Measurements from ENCODE around the gene EPX. TPM values are rescaled to one million over a fixed set of nuclear protein-coding genes. Genes with fewer than 3 reads are reported as not detected.

Gene EPX
- total and polyA plus RNA-seq, 2 donors (not counting 1 experiment from before 2014, with no cell fraction given) = not detected

DNA sequence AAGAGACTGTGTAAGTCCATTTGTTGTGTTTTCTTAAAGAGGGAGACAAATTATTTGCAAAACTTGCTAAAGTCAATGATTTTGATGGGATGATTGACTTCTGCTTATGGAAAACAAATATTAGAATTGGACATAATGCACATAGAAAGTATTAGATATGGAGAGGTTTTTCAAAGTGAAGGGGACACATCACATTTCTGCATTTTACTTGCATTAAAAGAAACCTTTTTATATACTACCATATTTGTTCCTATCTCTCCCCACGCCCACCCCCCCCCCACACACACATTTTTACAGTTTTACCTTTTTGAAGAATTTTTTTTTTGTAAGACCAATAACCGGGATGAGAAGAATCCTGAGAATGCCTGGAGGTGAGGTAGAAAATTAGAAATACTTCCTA is 34.3 kb upstream of the EPX start:
- Histone ChIP-seq H3K27me3 (ENCODE audit: control insufficient read depth, insufficient read depth, low read length) (peaks cover 15% of the 10 kb centered on the region), H3K9ac (ENCODE audit: insufficient read depth, low read length) (no peak overlapping the region), H3K27ac (ENCODE audit: insufficient read depth, low read length) (no peak overlapping the region), H3K36me3 (ENCODE audit: control insufficient read depth, insufficient read depth, low read length) (no peaks in the 10 kb centered on the region), H3K9me3 (ENCODE audit: control insufficient read depth, insufficient read depth, low read depth, low read length) (no peaks in the 10 kb centered on the region), H3K4me2 (ENCODE audit: extremely low read depth, insufficient read depth, low read length) (no peak overlapping the region), H3K4me1 (ENCODE audit: control insufficient read depth, extremely low read depth, insufficient read depth, low read length) (no peaks in the 10 kb centered on the region), H3K79me2 (ENCODE audit: control insufficient read depth, insufficient read depth, low read length) (no peaks in the 10 kb centered on the region), H3K4me3 (replicated peaks in 1 of 4; ENCODE audit: control extremely low read depth in 1 of 4, insufficient read depth in 1 of 4, low read depth in 3 of 4, low read length in 4 of 4) (no peak overlapping the region), H2AFZ (ENCODE audit: low read length) (no peak overlapping the region), H4K20me1 (ENCODE audit: control insufficient read depth, extremely low read depth, insufficient read depth, low read length) (no peaks in the 10 kb centered on the region)
- TF ChIP-seq, protein P1, sequence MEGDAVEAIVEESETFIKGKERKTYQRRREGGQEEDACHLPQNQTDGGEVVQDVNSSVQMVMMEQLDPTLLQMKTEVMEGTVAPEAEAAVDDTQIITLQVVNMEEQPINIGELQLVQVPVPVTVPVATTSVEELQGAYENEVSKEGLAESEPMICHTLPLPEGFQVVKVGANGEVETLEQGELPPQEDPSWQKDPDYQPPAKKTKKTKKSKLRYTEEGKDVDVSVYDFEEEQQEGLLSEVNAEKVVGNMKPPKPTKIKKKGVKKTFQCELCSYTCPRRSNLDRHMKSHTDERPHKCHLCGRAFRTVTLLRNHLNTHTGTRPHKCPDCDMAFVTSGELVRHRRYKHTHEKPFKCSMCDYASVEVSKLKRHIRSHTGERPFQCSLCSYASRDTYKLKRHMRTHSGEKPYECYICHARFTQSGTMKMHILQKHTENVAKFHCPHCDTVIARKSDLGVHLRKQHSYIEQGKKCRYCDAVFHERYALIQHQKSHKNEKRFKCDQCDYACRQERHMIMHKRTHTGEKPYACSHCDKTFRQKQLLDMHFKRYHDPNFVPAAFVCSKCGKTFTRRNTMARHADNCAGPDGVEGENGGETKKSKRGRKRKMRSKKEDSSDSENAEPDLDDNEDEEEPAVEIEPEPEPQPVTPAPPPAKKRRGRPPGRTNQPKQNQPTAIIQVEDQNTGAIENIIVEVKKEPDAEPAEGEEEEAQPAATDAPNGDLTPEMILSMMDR (conservative IDR thresholded peaks at IDR 0.05 in 1 of 2, IDR thresholded peaks at IDR 0.05 in 1 of 2; ENCODE audit: low read depth in 1 of 2, low read length in 2 of 2) = no peak
- TF ChIP-seq EZH2 (IDR thresholded peaks at IDR 0.05; ENCODE audit: low read length, missing control alignments) = no peak
- no peak for DNase-seq (ENCODE audit: low read depth in 2 of 2)

DNA sequence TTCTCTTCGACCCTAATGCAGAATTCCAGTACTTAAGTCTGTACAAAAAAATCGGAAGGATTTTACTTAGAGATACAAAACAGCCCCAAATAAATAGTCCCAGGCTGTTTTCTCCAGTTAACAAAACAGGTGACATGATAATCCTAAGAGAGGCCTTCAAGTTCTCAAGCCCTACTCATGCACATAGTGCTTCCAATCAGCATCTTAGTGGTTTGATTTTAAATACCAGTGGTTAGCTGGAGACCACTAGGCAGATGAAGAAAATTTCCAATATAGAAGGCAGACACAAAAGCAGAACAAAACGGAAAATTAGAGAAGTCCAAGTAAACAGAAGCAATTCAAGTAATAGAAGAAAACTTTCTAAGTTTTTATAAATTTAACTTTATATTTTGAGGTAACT is 31.0 kb upstream of the EPX start:
- Histone ChIP-seq H4K20me1 (ENCODE audit: control insufficient read depth, extremely low read depth, insufficient read depth, low read length) (no peaks in the 10 kb centered on the region), H3K36me3 (ENCODE audit: control insufficient read depth, insufficient read depth, low read length) (no peaks in the 10 kb centered on the region), H3K27me3 (ENCODE audit: control insufficient read depth, insufficient read depth, low read length) (peaks cover 12% of the 10 kb centered on the region), H3K9me3 (ENCODE audit: control insufficient read depth, insufficient read depth, low read depth, low read length) (no peaks in the 10 kb centered on the region), H3K9ac (ENCODE audit: insufficient read depth, low read length) (no peak overlapping the region), H2AFZ (ENCODE audit: low read length) (no peak overlapping the region), H3K27ac (ENCODE audit: insufficient read depth, low read length) (no peak overlapping the region), H3K4me3 (replicated peaks in 1 of 4; ENCODE audit: control extremely low read depth in 1 of 4, insufficient read depth in 1 of 4, low read depth in 3 of 4, low read length in 4 of 4) (no peak overlapping the region), H3K4me1 (ENCODE audit: control insufficient read depth, extremely low read depth, insufficient read depth, low read length) (no peaks in the 10 kb centered on the region), H3K79me2 (ENCODE audit: control insufficient read depth, insufficient read depth, low read length) (no peaks in the 10 kb centered on the region), H3K4me2 (ENCODE audit: extremely low read depth, insufficient read depth, low read length) (no peak overlapping the region)
- TF ChIP-seq EZH2 (IDR thresholded peaks at IDR 0.05; ENCODE audit: low read length, missing control alignments) = no peak
- TF ChIP-seq, protein P1 (conservative IDR thresholded peaks at IDR 0.05 in 1 of 2, IDR thresholded peaks at IDR 0.05 in 1 of 2; ENCODE audit: low read depth in 1 of 2, low read length in 2 of 2) = no peak
- no peak for DNase-seq (ENCODE audit: low read depth in 2 of 2)

DNA sequence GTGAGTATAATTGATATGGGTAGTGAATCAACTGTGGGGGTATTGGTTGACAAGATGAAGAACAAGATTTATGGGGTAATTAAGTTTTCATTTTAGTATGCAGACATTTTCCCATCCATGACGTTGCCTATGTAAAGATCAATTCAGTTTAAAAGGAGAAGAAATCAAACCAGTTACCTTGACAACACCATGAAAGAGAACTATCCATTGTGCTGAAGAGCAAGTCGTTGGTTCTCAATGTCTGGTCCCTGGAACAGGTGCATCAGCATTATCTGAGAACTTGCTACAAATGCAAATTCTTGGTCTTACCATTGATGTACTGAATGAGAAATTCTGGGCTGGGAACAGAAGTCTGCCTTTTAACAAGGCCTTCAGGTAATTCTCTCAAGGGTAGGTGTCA is 26.5 kb upstream of the EPX start:
- Histone ChIP-seq H3K4me1 (ENCODE audit: control insufficient read depth, extremely low read depth, insufficient read depth, low read length) (no peaks in the 10 kb centered on the region), H3K9me3 (ENCODE audit: control insufficient read depth, insufficient read depth, low read depth, low read length) (no peaks in the 10 kb centered on the region), H3K27ac (ENCODE audit: insufficient read depth, low read length) (no peak overlapping the region), H3K36me3 (ENCODE audit: control insufficient read depth, insufficient read depth, low read length) (no peaks in the 10 kb centered on the region), H3K9ac (ENCODE audit: insufficient read depth, low read length) (no peak overlapping the region), H3K4me2 (ENCODE audit: extremely low read depth, insufficient read depth, low read length) (no peak overlapping the region), H3K27me3 (ENCODE audit: control insufficient read depth, insufficient read depth, low read length) (no peaks in the 10 kb centered on the region), H3K79me2 (ENCODE audit: control insufficient read depth, insufficient read depth, low read length) (no peaks in the 10 kb centered on the region), H3K4me3 (replicated peaks in 1 of 4; ENCODE audit: control extremely low read depth in 1 of 4, insufficient read depth in 1 of 4, low read depth in 3 of 4, low read length in 4 of 4) (no peak overlapping the region), H2AFZ (ENCODE audit: low read length) (no peak overlapping the region), H4K20me1 (ENCODE audit: control insufficient read depth, extremely low read depth, insufficient read depth, low read length) (no peaks in the 10 kb centered on the region)
- DNase-seq (ENCODE audit: low read depth in 2 of 2) = no peak
- TF ChIP-seq, protein P1 (conservative IDR thresholded peaks at IDR 0.05 in 1 of 2, IDR thresholded peaks at IDR 0.05 in 1 of 2; ENCODE audit: low read depth in 1 of 2, low read length in 2 of 2) = no peak
- no peak for TF ChIP-seq EZH2 (IDR thresholded peaks at IDR 0.05; ENCODE audit: low read length, missing control alignments)
